Measurements from ENCODE around the gene TBC1D10B.
"Not testable (repeated sequence)": the region's sequence is repeated elsewhere in the genome, so short reads cannot be mapped to it uniquely, and the experiment has no call there.

The TBC1D10B gene

DNA sequence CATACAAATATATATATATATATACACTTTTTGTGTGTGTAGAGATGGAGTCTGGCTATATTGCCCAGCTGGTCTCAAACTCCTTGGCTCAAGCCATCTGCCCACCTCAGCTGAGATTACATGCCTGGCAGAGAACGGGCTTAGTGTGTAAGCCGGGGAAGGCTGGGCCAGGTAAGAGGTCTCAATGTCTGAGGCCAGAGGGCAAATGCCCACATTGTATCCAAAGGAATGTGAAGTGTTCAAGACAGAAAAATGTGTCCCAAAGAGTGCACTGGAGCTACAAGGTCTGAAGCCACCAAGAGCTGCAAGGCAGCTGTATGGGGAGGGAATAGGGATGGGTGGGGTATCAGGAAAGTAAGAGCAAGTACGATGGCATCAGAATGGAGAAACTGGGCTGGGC is 24.0 kb downstream of the TBC1D10B start:
- Histone ChIP-seq H3K9me3 (ENCODE audit: control insufficient read depth in 2 of 2, low read length in 2 of 2) (no peaks in the 10 kb centered on the region), H3K36me3 (ENCODE audit: control insufficient read depth in 2 of 2, insufficient read depth in 2 of 2, low read length in 2 of 2) (peaks cover 8 to 10% of the 10 kb centered on the region in 2 donors), H3K4me3 (ENCODE audit: low read length in 2 of 2) (no peak overlapping the region), H3K27ac (ENCODE audit: low read depth in 2 of 2, low read length in 2 of 2) (no peak overlapping the region), H3K4me1 (ENCODE audit: control insufficient read depth in 2 of 2, insufficient read depth in 2 of 2, low read length in 2 of 2) (no peaks in the 10 kb centered on the region), H3K9ac (ENCODE audit: low read depth in 1 of 2, low read length in 2 of 2) (no peak overlapping the region), H3K27me3 (ENCODE audit: control insufficient read depth in 2 of 2, insufficient read depth in 2 of 2, low read length in 2 of 2) (no peaks in the 10 kb centered on the region)

DNA sequence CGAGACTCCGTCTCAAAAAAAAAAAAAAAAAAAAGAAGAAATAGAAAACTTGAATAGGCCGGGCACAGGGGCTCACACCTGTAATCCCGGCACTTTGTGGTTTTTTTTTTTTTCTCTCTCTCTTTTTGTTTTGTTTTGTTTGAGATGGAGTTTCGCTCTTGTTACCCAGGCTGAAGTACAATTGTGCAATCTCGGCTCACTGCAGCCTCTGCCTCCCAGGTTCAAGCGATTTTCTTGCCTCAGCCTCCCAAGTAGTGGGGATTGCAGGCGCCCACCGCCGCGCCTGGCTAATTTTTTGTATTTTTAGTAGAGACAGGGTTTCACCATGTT is 26.8 kb downstream of the TBC1D10B start:
- H3K9me3 ChIP-seq (ENCODE audit: control insufficient read depth in 2 of 2, low read length in 2 of 2); H3K27ac ChIP-seq (ENCODE audit: low read depth in 2 of 2, low read length in 2 of 2); H3K4me3 ChIP-seq (ENCODE audit: low read length in 2 of 2): not testable (repeated sequence)

GRCh38 chr16:30342751-30343490 is 27.4 kb downstream of the TBC1D10B start:
- H3K27ac ChIP-seq (ENCODE audit: low read depth in 2 of 2, low read length in 2 of 2): no peak overlapping the region
- no peaks in the 10 kb centered on the region for H3K36me3 ChIP-seq (ENCODE audit: control insufficient read depth in 2 of 2, insufficient read depth in 2 of 2, low read length in 2 of 2)
- no peaks in the 10 kb centered on the region for H3K4me1 ChIP-seq (ENCODE audit: control insufficient read depth in 2 of 2, insufficient read depth in 2 of 2, low read length in 2 of 2)
- H3K27me3 ChIP-seq (ENCODE audit: control insufficient read depth in 2 of 2, insufficient read depth in 2 of 2, low read length in 2 of 2): no peaks in the 10 kb centered on the region
- no peak overlapping the region for H3K4me3 ChIP-seq (ENCODE audit: low read length in 2 of 2)
- no peak overlapping the region for H3K9ac ChIP-seq (ENCODE audit: low read depth in 1 of 2, low read length in 2 of 2)
- H3K9me3 ChIP-seq (ENCODE audit: control insufficient read depth in 2 of 2, low read length in 2 of 2): no peaks in the 10 kb centered on the region

More for the DNA sequence above, 26.8 kb downstream of the TBC1D10B start:
- H3K9ac ChIP-seq (ENCODE audit: low read depth in 1 of 2, low read length in 2 of 2); H3K4me1 ChIP-seq (ENCODE audit: control insufficient read depth in 2 of 2, insufficient read depth in 2 of 2, low read length in 2 of 2); H3K36me3 ChIP-seq (ENCODE audit: control insufficient read depth in 2 of 2, insufficient read depth in 2 of 2, low read length in 2 of 2); H3K27me3 ChIP-seq (ENCODE audit: control insufficient read depth in 2 of 2, insufficient read depth in 2 of 2, low read length in 2 of 2): not testable (repeated sequence)

DNA sequence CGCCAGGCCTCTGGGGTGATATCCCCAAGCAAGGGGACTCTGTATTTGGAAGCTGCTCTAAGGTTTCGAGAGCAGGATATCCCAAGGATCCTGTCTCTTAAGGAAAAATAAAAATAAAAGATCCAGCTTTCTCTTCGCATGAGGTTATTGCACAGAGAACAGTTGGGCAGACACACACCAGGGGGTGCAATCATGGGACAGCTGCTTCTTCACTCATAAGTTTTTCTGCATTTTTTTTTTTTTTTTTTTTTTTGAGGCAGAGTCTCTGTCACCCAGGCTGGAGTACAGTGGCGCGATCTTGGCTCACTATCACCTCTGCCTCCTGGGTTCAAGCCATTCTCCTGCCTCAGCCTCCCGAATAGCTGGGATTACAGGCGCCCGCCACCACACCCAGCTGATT is 28.3 kb downstream of the TBC1D10B start:
- not testable (repeated sequence) for H3K36me3 ChIP-seq (ENCODE audit: control insufficient read depth in 2 of 2, insufficient read depth in 2 of 2, low read length in 2 of 2); H3K27me3 ChIP-seq (ENCODE audit: control insufficient read depth in 2 of 2, insufficient read depth in 2 of 2, low read length in 2 of 2); H3K4me1 ChIP-seq (ENCODE audit: control insufficient read depth in 2 of 2, insufficient read depth in 2 of 2, low read length in 2 of 2); H3K4me3 ChIP-seq (ENCODE audit: low read length in 2 of 2); H3K27ac ChIP-seq (ENCODE audit: low read depth in 2 of 2, low read length in 2 of 2); H3K9ac ChIP-seq (ENCODE audit: low read depth in 1 of 2, low read length in 2 of 2); H3K9me3 ChIP-seq (ENCODE audit: control insufficient read depth in 2 of 2, low read length in 2 of 2)

DNA sequence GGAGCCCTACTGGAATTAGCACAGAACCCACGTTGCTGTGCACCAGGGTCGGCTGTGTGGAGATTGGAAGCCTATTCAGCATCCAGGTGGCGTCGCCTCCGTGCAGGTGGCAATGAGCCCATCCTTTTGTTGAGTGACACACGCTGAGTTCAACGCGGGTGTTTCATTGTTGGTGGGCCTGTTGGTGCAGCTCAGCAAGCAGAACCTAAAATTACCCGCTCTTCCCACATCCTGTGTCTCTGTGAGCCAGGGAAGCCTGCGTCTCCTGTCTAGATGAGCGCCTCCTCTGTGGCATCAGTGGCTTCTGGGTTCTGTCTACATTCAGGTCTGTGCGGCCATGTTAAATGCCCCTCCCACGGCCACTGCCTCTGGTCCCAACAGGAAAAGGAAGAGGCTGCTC is 29.7 kb downstream of the TBC1D10B start:
- Histone ChIP-seq H3K27me3 (ENCODE audit: control insufficient read depth in 2 of 2, insufficient read depth in 2 of 2, low read length in 2 of 2) (no peaks in the 10 kb centered on the region), H3K4me1 (ENCODE audit: control insufficient read depth in 2 of 2, insufficient read depth in 2 of 2, low read length in 2 of 2) (peaks cover 3 to 4% of the 10 kb centered on the region in 2 donors), H3K27ac (ENCODE audit: low read depth in 2 of 2, low read length in 2 of 2) (no peak overlapping the region), H3K9me3 (ENCODE audit: control insufficient read depth in 2 of 2, low read length in 2 of 2) (no peaks in the 10 kb centered on the region), H3K36me3 (ENCODE audit: control insufficient read depth in 2 of 2, insufficient read depth in 2 of 2, low read length in 2 of 2) (no peaks in the 10 kb centered on the region), H3K9ac (ENCODE audit: low read depth in 1 of 2, low read length in 2 of 2) (no peak overlapping the region), H3K4me3 (ENCODE audit: low read length in 2 of 2) (no peak overlapping the region)

GRCh38 chr16:30338715-30339114 is 31.6 kb downstream of the TBC1D10B start:
- not testable (repeated sequence) for H3K9me3 ChIP-seq (ENCODE audit: control insufficient read depth in 2 of 2, low read length in 2 of 2); H3K36me3 ChIP-seq (ENCODE audit: control insufficient read depth in 2 of 2, insufficient read depth in 2 of 2, low read length in 2 of 2); H3K27me3 ChIP-seq (ENCODE audit: control insufficient read depth in 2 of 2, insufficient read depth in 2 of 2, low read length in 2 of 2); H3K27ac ChIP-seq (ENCODE audit: low read depth in 2 of 2, low read length in 2 of 2); H3K4me1 ChIP-seq (ENCODE audit: control insufficient read depth in 2 of 2, insufficient read depth in 2 of 2, low read length in 2 of 2); H3K4me3 ChIP-seq (ENCODE audit: low read length in 2 of 2); H3K9ac ChIP-seq (ENCODE audit: low read depth in 1 of 2, low read length in 2 of 2)

DNA sequence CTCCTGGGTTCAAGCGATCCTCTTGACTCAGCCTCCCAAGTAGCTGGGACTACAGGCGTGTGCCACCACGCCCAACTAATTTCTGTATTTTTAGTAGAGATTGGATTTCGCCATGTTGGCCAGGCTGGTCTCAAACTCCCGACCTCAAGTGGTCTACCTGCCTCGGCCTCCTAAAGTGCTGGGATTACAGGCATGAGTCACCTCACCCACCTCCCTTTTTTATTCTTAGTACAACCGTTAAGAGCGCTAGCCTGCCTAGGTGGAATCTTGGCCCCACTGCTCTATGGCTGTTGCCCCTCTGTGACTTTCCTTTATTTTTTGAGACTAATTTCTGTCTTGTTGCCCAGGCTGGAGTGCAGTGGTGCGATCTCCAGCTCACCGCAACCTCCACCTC is 32.3 kb downstream of the TBC1D10B start:
- H3K9me3 ChIP-seq (ENCODE audit: control insufficient read depth in 2 of 2, low read length in 2 of 2); H3K27me3 ChIP-seq (ENCODE audit: control insufficient read depth in 2 of 2, insufficient read depth in 2 of 2, low read length in 2 of 2); H3K4me1 ChIP-seq (ENCODE audit: control insufficient read depth in 2 of 2, insufficient read depth in 2 of 2, low read length in 2 of 2); H3K9ac ChIP-seq (ENCODE audit: low read depth in 1 of 2, low read length in 2 of 2); H3K4me3 ChIP-seq (ENCODE audit: low read length in 2 of 2); H3K36me3 ChIP-seq (ENCODE audit: control insufficient read depth in 2 of 2, insufficient read depth in 2 of 2, low read length in 2 of 2); H3K27ac ChIP-seq (ENCODE audit: low read depth in 2 of 2, low read length in 2 of 2): not testable (repeated sequence)

- H3K9ac ChIP-seq (ENCODE audit: low read depth in 1 of 2, low read length in 2 of 2): peak overlapping the region; percentile 70 to 91
- no peaks in the 10 kb centered on the region for H3K36me3 ChIP-seq (ENCODE audit: control insufficient read depth in 2 of 2, insufficient read depth in 2 of 2, low read length in 2 of 2)
- peak overlapping the region; percentile 95 to 97 for H3K27ac ChIP-seq (ENCODE audit: low read depth in 2 of 2, low read length in 2 of 2)
- peaks cover 4 to 6% of the 10 kb centered on the region in 2 donors for H3K4me1 ChIP-seq (ENCODE audit: control insufficient read depth in 2 of 2, insufficient read depth in 2 of 2, low read length in 2 of 2)
- no peaks in the 10 kb centered on the region for H3K9me3 ChIP-seq (ENCODE audit: control insufficient read depth in 2 of 2, low read length in 2 of 2)
- no peaks in the 10 kb centered on the region for H3K27me3 ChIP-seq (ENCODE audit: control insufficient read depth in 2 of 2, insufficient read depth in 2 of 2, low read length in 2 of 2)
- H3K4me3 ChIP-seq (ENCODE audit: low read length in 2 of 2): peak overlapping the region; percentile 77 to 88
Measured at GRCh38 chr16:30335598-30336474, 34.5 kb downstream of the TBC1D10B start.

- H3K27ac ChIP-seq (ENCODE audit: low read depth in 2 of 2, low read length in 2 of 2): peak overlapping the region; percentile 95 to 97
- peak overlapping the region; percentile 77 to 88 for H3K4me3 ChIP-seq (ENCODE audit: low read length in 2 of 2)
- peak overlapping the region; percentile 77 to 91 for H3K9ac ChIP-seq (ENCODE audit: low read depth in 1 of 2, low read length in 2 of 2)
- not testable (repeated sequence) for H3K36me3 ChIP-seq (ENCODE audit: control insufficient read depth in 2 of 2, insufficient read depth in 2 of 2, low read length in 2 of 2); H3K27me3 ChIP-seq (ENCODE audit: control insufficient read depth in 2 of 2, insufficient read depth in 2 of 2, low read length in 2 of 2); H3K4me1 ChIP-seq (ENCODE audit: control insufficient read depth in 2 of 2, insufficient read depth in 2 of 2, low read length in 2 of 2); H3K9me3 ChIP-seq (ENCODE audit: control insufficient read depth in 2 of 2, low read length in 2 of 2)
Measured at GRCh38 chr16:30335028-30335597, 35.2 kb downstream of the TBC1D10B start.

DNA sequence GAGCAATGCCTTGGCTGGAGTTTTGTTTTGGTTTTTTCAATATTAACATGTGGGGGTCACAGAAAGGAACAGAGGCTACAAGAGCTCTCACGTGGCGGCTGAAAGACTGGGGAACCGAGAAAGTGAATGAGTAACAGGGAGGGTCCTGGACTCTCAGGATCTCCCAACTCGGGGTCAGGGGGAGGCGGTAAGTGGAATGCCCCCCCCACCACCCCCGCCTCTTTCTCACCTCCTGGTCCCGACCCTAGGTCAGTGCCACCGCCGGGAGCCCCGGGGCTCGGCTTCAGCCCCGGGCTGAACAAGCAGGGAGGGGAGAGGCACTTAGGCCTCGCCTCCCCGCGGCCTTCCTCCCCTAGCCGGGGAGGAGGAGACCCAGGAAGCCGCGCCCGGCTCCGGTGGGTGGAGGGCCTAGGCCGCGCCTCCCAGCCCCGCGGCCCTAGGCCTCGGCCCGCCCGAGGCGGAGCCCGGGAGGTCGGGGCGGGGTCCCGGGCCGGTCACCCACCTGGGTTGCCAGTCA is 35.8 kb downstream of the TBC1D10B start:
- H3K4me1 ChIP-seq (ENCODE audit: control insufficient read depth in 2 of 2, insufficient read depth in 2 of 2, low read length in 2 of 2): not testable (repeated sequence)
- H3K9ac ChIP-seq (ENCODE audit: low read depth in 1 of 2, low read length in 2 of 2): peak overlapping the region in 1 of 2 donors; percentile 91

More for the DNA sequence above, 35.8 kb downstream of the TBC1D10B start:
- Histone ChIP-seq H3K27ac (ENCODE audit: low read depth in 2 of 2, low read length in 2 of 2) (peak overlapping the region; percentile 95 to 97), H3K4me3 (ENCODE audit: low read length in 2 of 2) (peak overlapping the region; percentile 52 to 66)
- not testable (repeated sequence) for H3K9me3 ChIP-seq (ENCODE audit: control insufficient read depth in 2 of 2, low read length in 2 of 2); H3K27me3 ChIP-seq (ENCODE audit: control insufficient read depth in 2 of 2, insufficient read depth in 2 of 2, low read length in 2 of 2); H3K36me3 ChIP-seq (ENCODE audit: control insufficient read depth in 2 of 2, insufficient read depth in 2 of 2, low read length in 2 of 2)
